WI38 (cell line): ENCODE data around the gene CRACR2A.

Source experiments
- H3K4me3 ChIP-seq: 2 replicates; pipeline ENCODE4 v1.5.1; 2011; ENCODE audit warnings: low read depth, mild to moderate bottlenecking, control low read depth, low read length
- TF ChIP-seq, protein P1 (sequence below): IDR thresholded peaks from 2 replicates; pipeline ENCODE4 v1.5.1; 2012; ENCODE audit warnings: low read depth, mild to moderate bottlenecking, control low read depth, low read length

The CRACR2A gene

GRCh38 chr12:3790642-3791041 lies 37.7 kb upstream of the CRACR2A start:
- no peak overlapping the region for H3K4me3 ChIP-seq
- TF ChIP-seq, protein P1, sequence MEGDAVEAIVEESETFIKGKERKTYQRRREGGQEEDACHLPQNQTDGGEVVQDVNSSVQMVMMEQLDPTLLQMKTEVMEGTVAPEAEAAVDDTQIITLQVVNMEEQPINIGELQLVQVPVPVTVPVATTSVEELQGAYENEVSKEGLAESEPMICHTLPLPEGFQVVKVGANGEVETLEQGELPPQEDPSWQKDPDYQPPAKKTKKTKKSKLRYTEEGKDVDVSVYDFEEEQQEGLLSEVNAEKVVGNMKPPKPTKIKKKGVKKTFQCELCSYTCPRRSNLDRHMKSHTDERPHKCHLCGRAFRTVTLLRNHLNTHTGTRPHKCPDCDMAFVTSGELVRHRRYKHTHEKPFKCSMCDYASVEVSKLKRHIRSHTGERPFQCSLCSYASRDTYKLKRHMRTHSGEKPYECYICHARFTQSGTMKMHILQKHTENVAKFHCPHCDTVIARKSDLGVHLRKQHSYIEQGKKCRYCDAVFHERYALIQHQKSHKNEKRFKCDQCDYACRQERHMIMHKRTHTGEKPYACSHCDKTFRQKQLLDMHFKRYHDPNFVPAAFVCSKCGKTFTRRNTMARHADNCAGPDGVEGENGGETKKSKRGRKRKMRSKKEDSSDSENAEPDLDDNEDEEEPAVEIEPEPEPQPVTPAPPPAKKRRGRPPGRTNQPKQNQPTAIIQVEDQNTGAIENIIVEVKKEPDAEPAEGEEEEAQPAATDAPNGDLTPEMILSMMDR = no peak

DNA sequence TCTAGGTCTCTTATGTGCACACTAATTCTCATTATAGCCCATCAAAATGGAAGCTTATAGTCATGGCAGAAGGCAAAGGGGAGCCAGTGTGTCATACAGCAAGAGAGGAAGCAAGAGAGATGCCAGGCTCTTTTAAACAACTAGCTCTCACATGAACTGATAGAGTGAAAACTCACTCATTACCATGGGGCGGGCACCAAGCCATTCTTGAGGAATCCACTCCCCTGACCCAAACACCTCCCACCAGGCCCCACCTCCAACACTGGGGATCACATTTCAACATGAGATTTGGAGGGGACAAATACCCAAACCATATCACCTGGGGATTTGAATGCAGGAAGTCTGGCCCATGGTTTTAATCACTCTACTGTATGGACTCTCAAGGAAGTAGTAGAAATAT lies 36.9 kb upstream of the CRACR2A start:
- TF ChIP-seq, protein P1 = no peak
- no peak overlapping the region for H3K4me3 ChIP-seq

DNA sequence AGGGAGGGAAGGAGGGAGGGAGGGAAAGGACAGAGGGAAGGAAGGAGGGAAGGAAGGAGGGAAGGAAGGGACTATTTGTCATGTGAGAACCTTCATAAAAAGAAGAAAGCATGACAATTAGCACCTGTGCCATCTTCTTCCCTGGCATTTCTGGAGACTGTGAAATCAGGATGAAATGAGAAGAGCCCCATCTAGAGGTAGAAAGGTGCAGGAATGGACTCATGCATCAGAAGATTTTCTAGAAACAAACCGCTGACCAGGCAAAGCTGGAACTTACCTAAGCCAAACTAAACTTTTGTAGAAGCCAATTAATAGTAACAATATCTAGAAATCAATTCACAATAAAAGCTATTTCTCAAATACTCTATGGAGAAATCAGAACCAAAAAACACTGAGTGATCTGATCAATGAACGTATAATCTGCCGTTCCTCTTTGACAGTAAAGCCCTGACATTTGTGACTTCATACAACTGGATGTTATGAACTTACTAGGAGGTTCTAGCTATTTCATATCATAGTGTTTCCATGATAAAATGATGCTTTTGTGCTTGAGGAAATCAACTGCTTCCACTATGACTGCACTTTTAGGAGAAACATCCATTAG lies 24.4 kb upstream of the CRACR2A start:
- no peak overlapping the region for H3K4me3 ChIP-seq
- TF ChIP-seq, protein P1 = peak; percentile 52

GRCh38 chr12:3775385-3776035 lies 22.6 kb upstream of the CRACR2A start:
- TF ChIP-seq, protein P1 = no peak
- H3K4me3 ChIP-seq = no peak overlapping the region

GRCh38 chr12:3772380-3772779 lies 19.5 kb upstream of the CRACR2A start:
- TF ChIP-seq, protein P1 = no peak
- H3K4me3 ChIP-seq = no peak overlapping the region

GRCh38 chr12:3771853-3772252 lies 18.9 kb upstream of the CRACR2A start:
- no peak overlapping the region for H3K4me3 ChIP-seq
- TF ChIP-seq, protein P1 = no peak

DNA sequence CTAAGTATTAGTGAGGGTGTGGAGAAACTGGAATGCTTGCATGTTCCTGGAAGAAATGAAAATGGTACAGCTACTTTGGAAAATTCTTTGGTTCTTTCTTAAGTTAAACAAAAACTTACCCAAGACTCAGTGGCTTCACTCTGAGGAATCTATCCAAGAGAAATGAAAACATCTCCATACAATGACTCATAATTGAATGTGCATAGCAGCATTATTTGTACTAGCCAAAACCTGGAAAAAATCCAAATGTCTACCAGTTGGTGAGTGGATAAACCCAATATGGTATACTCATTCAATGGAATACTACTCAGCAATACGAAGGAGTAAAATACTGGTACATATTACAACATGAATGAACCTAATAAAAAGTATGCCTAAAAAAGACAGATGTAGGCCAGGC lies 18.0 kb upstream of the CRACR2A start:
- TF ChIP-seq, protein P1 = no peak

More for the DNA sequence above, 18.0 kb upstream of the CRACR2A start:
- H3K4me3 ChIP-seq = no peak overlapping the region
